GM21367 (cell line): Measurements from ENCODE around the gene SMC6.
A peak's percentile ranks its signal among the peaks of the same experiment; 100 is the strongest.

Source experiments
- ATAC-seq: cut with Tn5 transposase; IDR thresholded peaks from one replicate; pipeline ENCODE4 v1.9.1; 2021; ENCODE audit not compliant: unreplicated experiment

The SMC6 gene

GRCh38 chr2:17719562-17720371 lies 33.8 kb downstream of the SMC6 start:
- peak; percentile 81 for ATAC-seq

- ATAC-seq = no peak
Observed at GRCh38 chr2:17718689-17719088, 34.9 kb downstream of the SMC6 start.

- no peak for ATAC-seq
Observed at GRCh38 chr2:17717666-17718065, 35.9 kb downstream of the SMC6 start.

DNA sequence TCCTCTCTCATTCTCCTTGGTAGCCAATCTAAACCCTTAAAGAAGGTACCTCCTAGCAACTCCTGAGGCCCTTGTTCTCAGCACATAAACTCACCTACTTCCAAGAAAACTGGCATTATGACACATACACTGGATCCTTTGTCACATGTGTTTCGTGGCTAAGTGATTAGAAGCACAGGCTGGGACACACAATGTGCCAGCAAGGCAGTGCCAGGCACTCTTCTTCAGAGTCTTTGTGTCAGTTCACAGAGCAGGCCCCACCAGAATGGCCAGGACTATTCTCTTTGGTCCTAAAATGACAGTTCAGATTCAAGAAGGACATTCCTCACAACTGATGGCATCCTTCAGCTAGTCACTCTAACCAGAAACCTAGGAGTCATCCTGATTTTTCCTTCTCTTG lies 40.3 kb downstream of the SMC6 start:
- no peak for ATAC-seq

DNA sequence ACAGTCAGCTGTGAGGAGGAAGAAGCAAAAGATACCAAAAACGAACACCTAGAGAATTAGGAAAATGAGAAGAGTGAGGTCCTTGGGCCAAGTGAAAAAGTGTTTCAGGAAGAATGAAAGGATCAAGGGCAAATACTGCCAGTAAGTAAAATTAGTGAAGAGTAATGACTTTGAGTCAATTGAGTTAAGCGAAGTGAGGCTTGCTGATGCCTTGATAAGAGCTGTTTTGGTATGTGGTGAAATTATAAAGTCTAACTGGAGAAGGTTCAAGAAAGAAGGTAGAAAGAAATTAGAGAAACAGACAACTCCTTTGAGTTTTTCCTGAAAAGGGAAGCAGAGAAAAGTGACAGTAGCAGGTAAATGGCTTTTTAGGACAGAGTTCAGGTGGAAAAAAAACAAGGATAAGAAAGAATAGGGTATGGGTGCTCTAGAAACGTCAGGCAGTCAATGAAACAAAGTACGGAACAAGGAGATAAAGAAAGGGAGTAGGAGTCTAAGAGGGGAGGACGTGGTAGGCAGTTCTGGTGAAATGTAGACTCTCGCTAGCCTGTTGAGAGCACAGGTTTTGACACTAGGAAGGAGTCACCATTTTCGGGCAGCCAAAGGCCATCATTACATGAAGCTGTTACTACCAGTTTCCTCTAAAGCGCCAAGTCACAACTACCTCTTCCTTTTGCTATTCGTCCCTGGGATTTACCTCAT lies 42.9 kb downstream of the SMC6 start:
- no peak for ATAC-seq

GRCh38 chr2:17709897-17710296 lies 43.7 kb downstream of the SMC6 start:
- ATAC-seq = no peak

DNA sequence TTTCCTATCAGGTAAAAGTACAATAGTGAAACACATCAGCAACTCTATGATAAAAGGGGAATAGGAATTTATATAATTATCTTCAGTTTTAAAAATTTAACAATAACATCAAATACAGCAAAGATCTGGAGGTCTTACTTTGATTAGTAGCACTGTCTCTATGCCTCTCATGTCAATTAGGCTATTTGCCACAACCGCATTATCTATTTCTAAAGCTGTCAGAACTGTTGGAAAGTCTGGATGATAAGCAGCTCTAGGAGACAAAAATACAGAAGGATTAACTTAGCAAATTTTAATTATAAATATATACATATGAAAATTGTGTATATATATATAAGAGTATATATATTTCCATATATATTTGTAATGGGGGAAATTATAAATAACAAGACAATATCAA lies 45.1 kb downstream of the SMC6 start:
- ATAC-seq = no peak

- ATAC-seq = no peak
Observed at GRCh38 chr2:17706845-17707244, 46.8 kb downstream of the SMC6 start.

DNA sequence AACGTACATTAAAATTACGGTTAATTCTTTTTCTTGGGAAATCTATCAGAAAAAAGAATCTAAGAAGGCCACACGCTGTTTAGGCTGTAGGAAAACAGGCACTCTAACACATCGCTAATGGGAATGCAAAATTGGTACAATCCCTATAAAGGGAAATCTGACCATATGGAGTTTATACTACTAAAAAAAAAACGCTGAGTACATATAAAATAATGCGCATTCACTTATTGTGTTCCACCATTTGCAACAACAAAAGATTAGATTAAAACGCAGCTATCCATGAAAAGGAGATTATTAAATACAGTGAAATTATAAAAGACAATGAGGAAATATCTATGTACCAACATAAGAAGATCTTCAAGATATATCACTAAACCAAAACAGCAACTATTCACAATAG lies 62.8 kb downstream of the SMC6 start:
- ATAC-seq = no peak

- ATAC-seq = no peak
Observed at GRCh38 chr2:17689010-17689409, 64.6 kb downstream of the SMC6 start.

DNA sequence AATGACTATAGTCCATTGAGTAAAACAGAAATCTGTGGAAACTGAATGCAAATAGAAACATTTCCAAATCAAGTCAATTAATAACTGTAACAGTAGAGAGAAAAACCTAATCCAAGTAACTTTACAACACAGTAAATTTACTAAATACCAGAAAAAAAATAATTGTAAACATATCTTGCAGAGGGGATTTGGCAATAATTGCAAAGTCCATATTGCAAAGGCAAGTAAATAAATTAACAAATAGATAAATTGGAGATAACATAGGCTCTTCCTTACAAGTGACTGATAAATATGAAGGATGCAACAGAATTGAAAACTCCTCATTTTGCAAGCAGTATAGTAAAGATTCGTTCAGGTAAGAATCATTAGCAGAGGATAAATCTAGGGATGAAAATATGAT lies 65.0 kb downstream of the SMC6 start:
- ATAC-seq = no peak

DNA sequence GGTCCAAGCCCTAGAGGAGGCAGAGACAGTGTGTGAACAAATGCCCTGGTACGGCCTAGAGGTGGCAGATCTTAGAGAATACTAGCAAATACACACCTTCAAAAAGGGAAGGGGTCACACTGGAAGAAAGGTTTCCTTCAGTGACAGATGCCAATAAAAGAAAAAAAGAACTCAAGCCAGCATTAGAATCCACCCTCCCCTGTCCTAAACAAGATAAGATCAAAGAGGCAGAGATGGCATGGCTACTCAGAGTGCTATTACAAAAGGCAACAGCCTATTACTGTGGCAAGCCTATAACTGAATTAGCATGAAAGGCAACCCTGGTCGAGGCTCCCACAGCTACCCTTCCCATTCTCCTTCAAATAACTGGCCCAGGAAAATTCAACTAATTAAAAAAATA lies 69.6 kb downstream of the SMC6 start:
- no peak for ATAC-seq

GRCh38 chr2:17682098-17682857 lies 71.3 kb downstream of the SMC6 start:
- no peak for ATAC-seq

DNA sequence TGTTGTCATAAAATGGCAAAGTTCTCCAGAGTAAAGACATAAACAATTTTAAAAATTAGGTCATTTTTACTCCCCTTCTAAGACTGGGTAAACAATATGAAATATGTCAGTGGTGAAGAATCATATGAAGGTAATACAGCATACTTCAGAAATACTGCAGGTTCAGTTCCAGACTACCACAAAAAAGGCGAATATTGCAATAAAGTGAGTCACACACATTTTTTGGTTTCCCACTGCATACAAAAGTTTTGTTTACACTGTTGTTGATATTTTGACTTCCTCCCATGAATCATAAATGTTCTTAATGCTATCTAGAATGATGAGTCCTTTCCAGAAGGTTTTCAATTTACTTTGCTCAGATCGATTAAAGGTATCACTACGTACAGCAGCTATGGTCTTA lies 73.5 kb downstream of the SMC6 start:
- no peak for ATAC-seq

DNA sequence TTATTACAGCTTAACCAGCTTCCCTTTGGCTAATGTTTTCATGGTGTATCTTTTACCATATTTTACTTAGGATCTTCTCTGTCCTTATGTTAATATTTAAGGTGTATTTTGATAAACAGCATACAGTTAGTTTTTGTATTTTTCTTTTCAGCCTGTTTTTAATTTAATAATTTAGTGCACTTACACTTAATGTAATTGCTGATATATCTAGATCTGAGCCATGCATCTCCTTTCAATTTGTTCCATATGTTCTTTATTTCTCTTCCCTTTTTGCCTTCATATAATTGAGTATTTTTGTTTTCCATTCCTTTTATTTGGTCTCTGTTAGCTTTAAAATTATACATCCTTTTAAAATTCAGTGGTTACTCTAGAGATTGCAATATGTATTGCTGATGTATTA lies 78.8 kb downstream of the SMC6 start:
- ATAC-seq = no peak

GRCh38 chr2:17672583-17673317 lies 80.9 kb downstream of the SMC6 start:
- no peak for ATAC-seq

DNA sequence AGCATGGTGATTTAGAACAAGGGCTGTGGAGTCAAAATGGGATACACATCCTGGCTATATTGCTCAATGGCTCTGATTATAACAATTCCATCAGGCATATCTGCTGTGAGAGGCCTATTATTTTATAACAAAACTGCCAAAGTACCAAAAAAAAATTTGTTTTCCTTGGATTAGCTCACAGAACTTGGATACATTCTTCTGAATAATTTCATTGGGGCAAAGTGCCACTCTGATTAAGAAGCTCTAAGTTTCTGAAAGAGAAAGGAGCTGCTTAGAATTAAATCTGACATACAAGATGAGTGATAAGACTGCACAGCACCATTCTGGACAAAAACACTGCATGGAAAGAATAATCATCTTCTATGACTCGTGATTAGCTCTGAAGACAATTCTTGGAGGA lies 85.7 kb downstream of the SMC6 start:
- no peak for ATAC-seq

DNA sequence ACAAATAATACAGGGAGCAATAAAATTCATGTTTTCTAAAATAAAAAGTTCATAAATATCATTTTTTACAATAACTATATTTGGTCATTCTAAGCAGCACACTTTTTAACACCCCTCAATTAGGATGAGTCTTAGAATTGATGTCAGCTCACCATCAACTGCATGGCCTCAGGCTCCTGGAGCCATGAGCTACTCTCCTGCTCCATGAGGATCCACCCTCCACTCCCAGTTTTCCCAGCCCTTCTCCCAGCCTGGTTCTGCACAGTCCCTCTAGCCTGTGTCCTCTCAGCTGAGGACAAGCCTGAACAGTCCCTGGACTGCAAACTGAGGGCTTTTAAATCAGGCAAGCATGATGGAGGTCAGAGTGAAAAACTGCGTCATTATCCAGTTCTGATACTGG lies 89.1 kb downstream of the SMC6 start:
- ATAC-seq = no peak

DNA sequence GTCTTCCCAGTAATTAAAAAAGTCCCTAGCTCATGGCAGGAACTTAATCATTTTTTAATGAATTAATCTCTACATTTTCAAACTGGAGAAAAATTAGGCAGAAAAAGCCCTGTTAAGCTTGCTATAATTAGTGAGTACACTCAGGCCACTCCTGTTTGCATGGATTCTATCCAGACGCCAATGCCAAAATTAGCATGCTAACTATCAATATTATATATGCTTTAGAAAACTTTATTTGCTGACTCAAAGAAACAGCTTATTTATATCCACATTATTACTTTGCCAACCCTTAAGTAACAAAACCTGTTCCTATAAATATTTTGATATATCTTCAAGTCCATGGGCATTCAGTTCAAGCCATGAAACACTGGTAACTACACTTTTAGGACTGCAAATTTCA lies 90.9 kb downstream of the SMC6 start:
- no peak for ATAC-seq

DNA sequence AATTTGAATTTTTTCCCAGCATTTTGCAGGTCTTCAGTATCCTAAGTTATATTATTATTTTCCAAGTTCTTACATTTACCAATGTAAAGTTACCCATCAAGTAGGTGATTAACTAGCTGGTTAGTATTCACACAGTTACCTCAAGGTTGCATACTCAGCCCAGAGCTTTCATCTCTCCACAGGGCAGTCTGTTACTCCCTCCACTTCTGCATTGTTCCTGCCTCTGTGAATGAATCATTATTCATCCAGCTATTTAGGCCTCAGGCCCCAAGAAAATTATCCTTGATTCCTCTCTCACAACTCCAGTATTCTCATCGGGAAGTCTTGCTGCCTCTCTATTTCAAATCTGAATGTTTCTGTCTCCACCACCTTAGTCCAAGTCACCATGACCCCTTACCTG lies 92.2 kb downstream of the SMC6 start:
- ATAC-seq = no peak

GRCh38 chr2:17660219-17660618 lies 93.4 kb downstream of the SMC6 start:
- ATAC-seq = no peak
